ENCODE data around the gene HK3.
"Not testable (repeated sequence)": the region's sequence is repeated elsewhere in the genome, so short reads cannot be mapped to it uniquely, and the experiment has no call there.

HK3 gene

DNA sequence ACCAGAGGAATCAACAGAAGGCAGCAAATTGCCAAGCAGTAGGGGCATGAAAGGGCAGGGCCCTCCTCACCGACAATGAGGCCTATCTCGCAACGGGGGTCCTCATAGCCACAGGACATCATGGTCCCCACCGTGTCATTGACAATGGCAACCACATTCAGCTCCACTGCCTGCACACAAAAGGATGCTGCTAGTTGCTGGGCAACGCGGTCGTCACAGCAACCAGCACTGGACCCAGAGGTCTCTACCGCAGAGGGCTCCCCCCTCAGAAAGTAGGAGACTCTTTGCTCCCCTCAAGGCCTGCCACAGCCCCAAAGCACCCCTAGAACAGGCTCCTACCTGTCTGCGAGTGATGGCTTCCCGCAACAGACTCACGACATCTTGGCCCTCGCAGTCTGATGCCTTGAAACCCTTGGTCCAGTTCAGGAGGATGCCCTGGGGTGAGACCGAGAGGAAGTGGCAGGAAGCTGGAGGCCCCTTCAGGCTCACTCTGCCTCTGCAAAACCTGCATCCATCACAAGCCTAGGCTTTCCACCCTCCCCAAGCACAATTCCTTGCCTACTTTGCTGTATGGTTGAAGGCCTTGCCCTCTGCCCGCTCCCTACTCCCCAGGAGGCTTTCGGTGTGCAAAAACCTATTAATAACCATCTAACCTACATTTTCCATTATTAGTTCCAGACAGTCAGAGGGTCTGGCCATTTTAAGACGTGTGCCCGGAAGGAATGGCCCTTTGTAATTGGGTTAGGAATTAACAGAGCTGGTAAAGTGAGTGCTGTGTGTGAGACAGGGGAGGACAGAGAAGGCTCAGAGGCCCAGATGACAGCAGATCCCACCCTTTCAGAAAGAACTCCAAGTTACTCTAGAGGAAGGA lies 15.2 kb downstream of the HK3 start:
- DNase-seq (ENCODE audit: low spot score): no peak

GRCh38 chr5:176882567-176882903 lies 16.6 kb downstream of the HK3 start:
- DNase-seq (ENCODE audit: low spot score): no peak

GRCh38 chr5:176881816-176882566 lies 17.2 kb downstream of the HK3 start:
- no peak for DNase-seq (ENCODE audit: low spot score)

DNA sequence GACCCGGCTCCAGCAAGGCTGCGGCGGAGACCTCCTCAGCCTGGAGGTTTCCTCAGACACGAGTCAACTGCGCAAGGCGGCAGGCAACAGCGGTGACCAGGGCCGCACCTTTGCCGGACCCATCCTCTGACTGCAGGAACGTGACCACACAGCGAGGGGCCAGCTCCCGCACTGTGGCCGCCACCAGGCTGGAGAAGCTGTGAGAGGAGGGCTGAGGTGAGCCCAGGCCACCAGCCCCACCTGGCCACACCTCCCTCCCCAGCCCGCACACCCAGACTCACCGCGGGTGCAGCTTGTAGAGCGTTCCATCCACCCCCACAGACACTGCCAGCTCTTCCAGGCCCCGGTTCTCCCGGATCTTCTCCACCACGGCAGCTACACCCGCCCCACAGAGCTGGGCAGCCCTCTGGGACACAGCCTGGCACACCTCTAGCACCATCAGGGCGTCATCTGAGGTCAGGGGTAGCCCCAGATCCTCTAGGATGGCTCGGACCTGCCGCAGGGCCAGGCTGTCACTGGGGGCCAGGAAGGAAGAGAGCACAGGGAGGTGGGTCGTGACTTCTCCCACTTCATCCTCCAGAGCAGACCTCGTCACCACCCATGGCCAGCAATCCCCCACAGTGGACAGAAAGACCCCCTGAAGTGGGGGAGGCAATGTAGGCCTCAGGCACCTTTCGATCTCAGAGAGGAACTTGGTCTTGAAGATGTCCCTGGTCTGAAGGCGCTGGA lies 18.0 kb downstream of the HK3 start:
- no peak for DNase-seq (ENCODE audit: low spot score)

DNA sequence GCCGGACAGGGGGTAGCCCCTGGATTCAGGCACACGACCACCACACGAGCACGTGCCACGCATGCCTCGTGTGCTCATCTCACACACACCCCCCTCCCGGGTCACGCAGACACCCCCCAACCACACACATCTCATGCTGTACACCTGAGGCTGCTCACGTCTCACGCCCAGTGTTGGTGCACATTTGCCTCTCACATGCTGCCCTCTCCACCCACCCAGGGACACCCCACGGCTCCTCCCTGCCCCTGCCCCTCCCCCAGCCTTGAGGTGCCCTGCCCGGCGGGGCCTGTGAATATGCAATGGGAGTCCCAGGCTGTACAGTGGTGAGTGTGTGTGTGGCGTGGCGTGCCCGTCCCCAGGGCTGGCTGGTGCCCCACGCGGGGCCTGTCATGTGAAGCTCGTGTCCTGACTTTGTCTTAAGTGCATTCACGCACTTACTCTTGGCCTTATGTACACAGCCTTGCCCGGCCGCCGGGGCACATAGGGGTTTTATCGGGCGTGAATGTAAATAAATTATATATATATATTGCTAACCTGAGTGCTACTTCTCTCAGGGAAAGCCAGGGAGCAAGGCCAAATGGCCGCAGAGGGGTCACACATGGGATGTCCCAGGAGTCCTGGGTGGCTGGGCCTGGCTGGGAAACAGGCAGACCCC lies 18.7 kb downstream of the HK3 start:
- DNase-seq (ENCODE audit: low spot score): no peak

- no peak for DNase-seq (ENCODE audit: low spot score)
These were observed 19.3 kb downstream of the HK3 start for GRCh38 chr5:176879663-176880361.

- no peak for DNase-seq (ENCODE audit: low spot score)
These were observed 20.1 kb downstream of the HK3 start for GRCh38 chr5:176878906-176879662.

DNA sequence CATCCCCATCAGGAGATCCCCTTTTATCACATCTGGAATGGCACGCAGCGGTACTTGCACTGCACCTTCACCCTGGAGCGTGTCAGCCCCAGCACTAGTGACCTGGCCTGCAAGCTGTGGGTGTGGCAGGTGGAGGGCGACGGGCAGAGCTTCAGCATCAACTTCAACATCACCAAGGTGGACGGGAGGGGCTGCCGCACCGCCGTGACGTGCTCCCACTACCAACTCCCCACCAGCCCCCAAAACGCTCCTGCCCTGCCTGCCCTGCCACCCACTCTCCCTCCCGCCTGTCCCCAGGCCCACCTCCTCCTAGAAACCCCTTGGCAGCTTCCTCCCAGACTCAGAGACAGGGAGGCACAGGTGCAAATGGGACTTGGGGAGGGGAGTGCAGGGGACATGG lies 20.7 kb downstream of the HK3 start:
- DNase-seq (ENCODE audit: low spot score): no peak

DNA sequence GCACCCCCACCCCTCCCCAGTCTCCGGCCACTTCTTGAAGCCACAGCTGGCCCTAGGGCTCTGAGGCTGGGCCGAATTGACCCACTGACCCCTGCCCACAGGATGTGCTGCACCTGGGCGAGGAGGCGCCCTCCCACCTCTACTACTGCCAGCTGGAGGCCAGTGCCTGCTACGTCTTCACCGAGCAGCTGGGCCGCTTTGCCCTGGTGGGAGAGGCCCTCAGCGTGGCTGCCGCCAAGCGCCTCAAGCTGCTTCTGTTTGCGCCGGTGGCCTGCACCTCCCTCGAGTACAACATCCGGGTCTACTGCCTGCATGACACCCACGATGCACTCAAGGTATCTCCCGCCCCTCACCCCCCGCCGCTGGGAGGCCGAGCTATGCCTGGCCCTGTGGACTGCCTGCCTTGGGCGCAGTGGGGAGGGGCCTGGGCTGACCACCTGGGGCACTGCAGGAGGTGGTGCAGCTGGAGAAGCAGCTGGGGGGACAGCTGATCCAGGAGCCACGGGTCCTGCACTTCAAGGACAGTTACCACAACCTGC lies 21.3 kb downstream of the HK3 start:
- no peak for DNase-seq (ENCODE audit: low spot score)

- no peak for DNase-seq (ENCODE audit: low spot score)
These were observed 22.4 kb downstream of the HK3 start for GRCh38 chr5:176876506-176877431.

- no peak for DNase-seq (ENCODE audit: low spot score)
These were observed 23.2 kb downstream of the HK3 start for GRCh38 chr5:176875783-176876505.

DNA sequence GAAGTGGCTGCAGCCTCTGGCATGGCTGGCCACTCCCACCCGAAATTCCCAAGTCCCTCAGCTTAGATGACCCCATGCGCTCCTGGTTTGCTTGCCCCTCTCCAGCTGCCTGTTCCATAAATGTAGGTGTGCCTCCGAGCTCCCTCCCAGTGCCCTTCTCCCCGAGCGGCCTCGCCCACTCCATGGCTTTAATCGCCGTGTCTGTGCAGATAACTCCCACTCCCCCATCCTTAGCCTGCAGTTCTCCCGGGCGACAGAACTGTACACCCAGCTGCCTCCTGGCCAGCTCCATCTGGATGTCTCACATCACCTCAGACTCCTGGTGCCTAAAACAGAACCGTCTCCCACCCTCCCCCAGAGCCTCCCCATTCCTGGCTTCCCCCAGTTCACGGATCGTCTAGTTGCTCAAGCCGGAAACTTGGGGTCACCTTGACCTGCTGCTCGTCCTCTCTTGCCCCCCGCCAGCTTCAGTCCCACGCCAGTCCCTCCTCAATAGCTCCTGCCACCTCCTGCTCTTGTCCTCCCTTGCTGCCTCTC lies 24.1 kb downstream of the HK3 start:
- no peak for DNase-seq (ENCODE audit: low spot score)

GRCh38 chr5:176874198-176874780 lies 24.9 kb downstream of the HK3 start:
- no peak for DNase-seq (ENCODE audit: low spot score)

DNA sequence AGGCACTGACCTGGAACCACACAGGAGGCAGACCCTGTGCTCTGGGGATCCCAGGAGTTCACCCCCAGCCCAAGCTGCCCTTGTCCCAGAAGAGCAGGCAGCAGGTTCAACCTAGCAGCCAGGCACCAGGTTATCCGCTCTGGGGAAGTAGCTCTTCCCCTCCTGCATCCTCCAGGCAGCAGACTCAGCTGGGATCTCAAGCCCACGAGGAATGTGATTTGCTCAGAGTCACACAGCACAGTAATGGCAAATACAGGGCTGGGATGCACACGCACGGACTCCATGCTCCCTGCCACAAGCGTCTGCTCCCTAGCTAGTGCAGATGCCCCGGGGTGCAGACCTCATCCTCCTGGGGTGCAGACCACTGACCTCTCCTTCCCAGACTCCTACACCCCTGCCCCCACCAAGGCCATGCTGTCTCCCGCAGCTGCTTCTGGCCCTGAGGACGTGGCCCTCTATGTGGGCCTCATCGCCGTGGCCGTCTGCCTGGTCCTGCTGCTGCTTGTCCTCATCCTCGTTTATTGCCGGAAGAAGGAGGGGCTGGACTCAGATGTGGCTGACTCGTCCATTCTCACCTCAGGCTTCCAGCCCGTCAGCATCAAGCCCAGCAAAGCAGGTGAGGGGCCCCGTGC lies 25.5 kb downstream of the HK3 start:
- DNase-seq (ENCODE audit: low spot score): no peak

DNA sequence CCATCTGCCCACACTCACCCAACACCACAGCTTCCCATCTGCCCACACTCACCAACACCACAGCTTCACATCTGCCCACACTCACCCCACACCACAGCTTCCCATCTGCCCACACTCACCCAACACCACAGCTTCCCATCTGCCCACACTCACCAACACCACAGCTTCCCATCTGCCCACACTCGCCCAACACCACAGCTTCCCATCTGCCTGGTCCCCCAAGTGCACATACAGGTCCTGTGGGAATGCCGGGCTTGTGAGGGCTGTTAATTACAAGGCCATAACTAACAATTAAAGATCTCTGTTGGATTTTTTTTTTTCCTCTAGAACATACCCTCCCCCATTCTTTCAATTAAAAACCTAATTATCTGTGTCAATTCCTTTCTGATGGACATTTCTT lies 26.1 kb downstream of the HK3 start:
- not testable (repeated sequence) for DNase-seq (ENCODE audit: low spot score)

GRCh38 chr5:176872586-176872985 lies 26.6 kb downstream of the HK3 start:
- DNase-seq (ENCODE audit: low spot score): not testable (repeated sequence)

- not testable (repeated sequence) for DNase-seq (ENCODE audit: low spot score)
These were observed 28.5 kb downstream of the HK3 start for GRCh38 chr5:176870644-176871043.
